Mesendoderm (in vitro differentiated cells): ENCODE results near the gene SFI1.

Source experiments
- DNase-seq: peaks from one replicate; pipeline ENCODE4 v3.0.0; 2013
- H2AK5ac ChIP-seq: 2 replicates; pipeline ENCODE4 v1.6.1; 2013; ENCODE audit warnings: low read length, inconsistent platforms
- H2BK120ac ChIP-seq: 2 replicates; pipeline ENCODE4 v1.6.1; 2013; ENCODE audit warnings: low read depth, mild to moderate bottlenecking, low read length, moderate library complexity, mixed read lengths
- H2BK15ac ChIP-seq: replicated peaks from 2 replicates; pipeline ENCODE4 v1.6.1; 2013; ENCODE audit warnings: low read depth, mild to moderate bottlenecking, moderate library complexity
- H2BK5ac ChIP-seq: 2 replicates; pipeline ENCODE4 v1.6.1; 2013; ENCODE audit warnings: low read length, inconsistent platforms
- H3K18ac ChIP-seq: 2 replicates; pipeline ENCODE4 v1.6.1; 2013; ENCODE audit warnings: mild to moderate bottlenecking, low read length, mixed read lengths
- H3K23ac ChIP-seq: one replicate; pipeline ENCODE4 v1.6.1; 2013; ENCODE audit warnings: low read length
- H3K27ac ChIP-seq: 2 replicates; pipeline ENCODE4 v1.5.1; 2013; ENCODE audit warnings: low read depth, mild to moderate bottlenecking, inconsistent platforms, low read length, moderate library complexity
- H3K27me3 ChIP-seq: 2 replicates; pipeline ENCODE4 v1.6.1; 2013; ENCODE audit warnings: low read length, control low read depth, mild to moderate bottlenecking, inconsistent platforms; ENCODE audit not compliant: insufficient read depth, poor library complexity
- H3K36me3 ChIP-seq: 2 replicates; pipeline ENCODE4 v1.6.1; 2013; ENCODE audit warnings: low read length, inconsistent platforms; ENCODE audit not compliant: control insufficient read depth, insufficient read depth
- H3K4ac ChIP-seq: one replicate; pipeline ENCODE4 v1.6.1; 2013; ENCODE audit warnings: low read depth, mild to moderate bottlenecking, low read length, moderate library complexity
- H3K4me1 ChIP-seq: 2 replicates; pipeline ENCODE4 v1.6.1; 2013; ENCODE audit warnings: low read depth, low read length, inconsistent platforms; ENCODE audit not compliant: control insufficient read depth
- H3K4me2 ChIP-seq: 2 replicates; pipeline ENCODE4 v1.6.1; 2013; ENCODE audit warnings: low read length
- H3K4me3 ChIP-seq: 2 replicates; pipeline ENCODE4 v1.5.1; 2013; ENCODE audit warnings: mild to moderate bottlenecking, low read length
- H3K56ac ChIP-seq: one replicate; pipeline ENCODE4 v1.6.1; 2013; ENCODE audit warnings: low read length
- H3K79me1 ChIP-seq: 2 replicates; pipeline ENCODE4 v1.6.1; 2013; ENCODE audit warnings: low read length, inconsistent platforms
- H3K79me2 ChIP-seq: 2 replicates; pipeline ENCODE4 v1.6.1; 2013; ENCODE audit warnings: mild to moderate bottlenecking, low read length; ENCODE audit not compliant: control insufficient read depth, insufficient read depth
- H3K9ac ChIP-seq: 2 replicates; pipeline ENCODE4 v1.6.1; 2013; ENCODE audit warnings: low read length, inconsistent platforms
- H4K5ac ChIP-seq: one replicate; pipeline ENCODE4 v1.6.1; 2013; ENCODE audit warnings: low read length
- H4K8ac ChIP-seq: one replicate; pipeline ENCODE4 v1.6.1; 2013; ENCODE audit warnings: low read depth, mild to moderate bottlenecking, control low read depth, low read length, moderate library complexity
- WGBS: extraction: QIAGEN DNeasy Blood & Tissue Kit; methylation state at CpG from one replicate; pipeline ENCODE4 v1.1.7; 2013; ENCODE audit warnings: low lambda C conversion rate, missing lambda C conversion rate; ENCODE audit not compliant: insufficient coverage; ENCODE audit errors: extremely low coverage; 5-methylcytosine and 5-hydroxymethylcytosine counted together

The SFI1 gene

DNA sequence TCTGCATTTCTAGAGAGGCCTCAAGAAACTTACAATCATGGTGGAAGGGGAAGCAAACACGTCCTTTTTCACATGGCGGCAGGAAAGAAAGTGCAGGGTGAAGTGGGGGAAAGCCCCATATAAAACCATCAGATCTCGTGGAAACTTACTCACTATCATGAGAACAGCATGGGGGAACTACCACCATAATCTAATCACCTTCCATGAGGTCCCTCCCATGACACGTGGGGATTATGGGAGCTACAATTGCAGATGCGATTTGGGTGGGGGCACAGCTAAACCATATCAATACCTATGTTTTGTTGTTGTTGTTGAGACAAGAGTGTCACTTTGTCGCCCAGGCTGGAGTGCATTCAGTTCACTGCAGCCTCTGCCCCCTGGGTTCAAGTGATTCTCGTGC is 29.9 kb downstream of the SFI1 start:
- Histone ChIP-seq H3K27me3 (no peaks in the 10 kb centered on the region), H3K4me2 (no peak overlapping the region), H4K5ac (no peak overlapping the region), H3K4me3 (no peak overlapping the region), H3K18ac (no peak overlapping the region), H3K4ac (no peak overlapping the region), H3K79me1 (no peaks in the 10 kb centered on the region), H3K9ac (no peak overlapping the region), H3K27ac (no peak overlapping the region), H3K36me3 (no peaks in the 10 kb centered on the region), H3K4me1 (no peaks in the 10 kb centered on the region), H2BK120ac (no peak overlapping the region), H2BK15ac (no peak overlapping the region), H4K8ac (no peak overlapping the region), H3K79me2 (no peaks in the 10 kb centered on the region), H3K56ac (no peak overlapping the region), H3K23ac (no peak overlapping the region), H2AK5ac (no peak overlapping the region), H2BK5ac (no peak overlapping the region)
- no peak for DNase-seq
- WGBS, result no CpG with 5 or more reads among the region's 7 CpGs

DNA sequence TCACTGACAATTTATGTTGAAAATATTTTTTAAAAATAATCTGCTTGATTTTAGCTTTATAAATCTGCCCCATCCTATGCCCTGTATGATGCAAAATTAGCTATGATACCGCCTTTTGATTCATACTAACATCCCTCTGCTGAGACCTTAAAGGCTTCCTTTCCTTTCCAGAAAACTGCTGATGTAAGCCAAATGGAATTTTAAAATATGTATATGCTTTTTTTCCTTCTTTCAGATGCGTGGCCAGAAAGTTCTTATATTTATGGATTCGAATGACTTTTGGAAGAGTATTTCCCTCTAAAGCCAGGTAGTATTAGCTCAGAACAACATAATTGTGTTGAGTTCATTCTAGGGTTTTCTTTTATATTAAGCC is 34.5 kb downstream of the SFI1 start:
- Histone ChIP-seq H2BK15ac (no peak overlapping the region), H3K4ac (no peak overlapping the region), H3K79me1 (no peaks in the 10 kb centered on the region), H3K36me3 (no peaks in the 10 kb centered on the region), H3K79me2 (no peaks in the 10 kb centered on the region), H3K4me3 (no peak overlapping the region), H2BK5ac (no peak overlapping the region), H3K4me1 (no peaks in the 10 kb centered on the region), H3K56ac (no peak overlapping the region), H3K9ac (no peak overlapping the region), H3K18ac (no peak overlapping the region), H3K23ac (no peak overlapping the region), H3K27me3 (no peaks in the 10 kb centered on the region), H2AK5ac (no peak overlapping the region), H3K4me2 (no peak overlapping the region), H4K8ac (no peak overlapping the region), H3K27ac (no peak overlapping the region), H4K5ac (no peak overlapping the region), H2BK120ac (no peak overlapping the region)
- WGBS, result no CpG with 5 or more reads among the region's 3 CpGs
- peak; percentile 13 for DNase-seq

DNA sequence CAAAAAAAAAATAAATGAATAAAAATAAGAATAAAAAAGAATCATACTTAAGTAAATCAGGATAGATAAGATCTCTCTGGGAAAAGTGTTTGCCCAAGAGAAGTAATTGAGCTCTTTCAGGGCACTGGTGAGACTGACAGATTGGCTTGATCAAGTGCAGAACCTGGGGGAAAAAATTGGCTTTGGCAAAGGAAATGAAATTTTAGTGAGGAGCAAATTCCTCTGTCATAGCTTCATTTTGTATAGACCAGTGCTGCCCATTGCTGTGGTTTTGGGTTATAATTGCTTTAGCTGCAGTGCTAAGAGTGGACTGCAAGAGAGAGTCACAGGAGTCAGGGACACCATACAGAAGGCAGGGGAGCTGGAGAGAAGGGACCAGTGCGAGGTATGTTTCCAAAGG is 35.7 kb downstream of the SFI1 start:
- Histone ChIP-seq H3K4me1 (no peaks in the 10 kb centered on the region), H3K4ac (no peak overlapping the region), H3K4me2 (no peak overlapping the region), H3K27me3 (no peaks in the 10 kb centered on the region), H3K79me2 (no peaks in the 10 kb centered on the region), H4K8ac (no peak overlapping the region), H3K4me3 (no peak overlapping the region), H3K18ac (no peak overlapping the region), H3K23ac (no peak overlapping the region), H3K56ac (no peak overlapping the region), H3K27ac (no peak overlapping the region), H2BK15ac (no peak overlapping the region), H4K5ac (no peak overlapping the region), H3K9ac (no peak overlapping the region), H2BK120ac (no peak overlapping the region), H2BK5ac (no peak overlapping the region), H3K79me1 (no peaks in the 10 kb centered on the region), H2AK5ac (no peak overlapping the region), H3K36me3 (no peaks in the 10 kb centered on the region)
- no peak for DNase-seq
- WGBS, result no CpG with 5 or more reads among the region's 1 CpG

DNA sequence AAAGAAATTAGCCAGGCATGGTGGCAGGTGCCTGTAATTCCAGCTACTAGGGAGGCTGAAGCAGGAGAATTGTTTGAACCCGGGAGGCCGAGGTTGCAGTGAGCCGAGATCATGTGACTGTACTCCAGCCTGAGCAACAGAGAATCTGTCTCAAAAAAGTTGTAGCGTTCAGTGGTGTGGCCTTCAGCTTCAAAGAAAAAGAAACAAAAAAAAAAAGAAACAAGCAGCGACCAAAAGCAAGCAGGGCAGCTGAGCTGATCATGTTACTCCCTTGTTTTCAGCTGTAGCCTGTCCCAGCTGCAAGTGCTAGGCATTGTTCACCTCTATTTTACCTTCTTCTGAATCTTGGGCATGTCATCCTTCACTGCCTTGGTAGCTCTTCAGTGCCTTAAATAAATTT is 37.0 kb downstream of the SFI1 start:
- Histone ChIP-seq H3K56ac (no peak overlapping the region), H3K79me2 (no peaks in the 10 kb centered on the region), H3K18ac (no peak overlapping the region), H3K27ac (no peak overlapping the region), H3K9ac (no peak overlapping the region), H3K4me1 (no peaks in the 10 kb centered on the region), H4K5ac (no peak overlapping the region), H3K4me3 (no peak overlapping the region), H2BK120ac (no peak overlapping the region), H3K79me1 (no peaks in the 10 kb centered on the region), H3K36me3 (no peaks in the 10 kb centered on the region), H3K27me3 (no peaks in the 10 kb centered on the region), H4K8ac (no peak overlapping the region), H3K4ac (no peak overlapping the region), H3K23ac (no peak overlapping the region), H2BK5ac (no peak overlapping the region), H2BK15ac (no peak overlapping the region), H2AK5ac (no peak overlapping the region), H3K4me2 (no peak overlapping the region)
- DNase-seq, result no peak
- WGBS, result no CpG with 5 or more reads among the region's 5 CpGs

DNA sequence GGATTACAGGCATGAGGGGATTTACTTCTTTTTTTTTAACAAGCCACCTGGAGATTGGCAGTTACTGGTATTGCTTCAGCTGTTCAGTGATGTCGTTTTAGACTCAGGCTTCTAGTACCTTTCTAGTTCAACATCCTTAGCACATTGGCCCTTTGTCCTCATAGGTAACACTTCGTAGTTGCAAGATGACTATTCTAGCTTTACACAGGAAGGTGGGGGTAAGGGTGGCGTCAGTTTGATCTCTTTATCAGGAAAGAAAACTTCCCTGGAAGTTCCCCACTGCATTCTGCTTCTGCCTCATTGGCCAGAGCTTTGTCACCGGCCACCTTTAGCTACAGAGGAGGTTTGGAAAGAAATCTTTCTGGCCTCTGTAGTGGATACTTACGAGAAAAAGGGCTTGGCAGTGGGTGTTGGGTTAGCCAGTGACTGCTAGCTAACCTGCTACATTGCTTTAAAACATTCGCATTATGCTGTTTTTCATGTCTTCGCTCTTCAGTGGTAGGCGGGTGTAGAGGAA is 40.7 kb downstream of the SFI1 start:
- no peaks in the 10 kb centered on the region for H3K79me1 ChIP-seq
- H3K36me3 ChIP-seq, result no peaks in the 10 kb centered on the region
- WGBS, result no CpG with 5 or more reads among the region's 8 CpGs
- H2AK5ac ChIP-seq, result no peak overlapping the region
- H3K4ac ChIP-seq, result no peak overlapping the region
- H4K5ac ChIP-seq, result no peak overlapping the region
- H3K18ac ChIP-seq, result no peak overlapping the region
- no peak overlapping the region for H2BK15ac ChIP-seq
- no peak overlapping the region for H3K4me2 ChIP-seq
- H4K8ac ChIP-seq, result no peak overlapping the region
- H2BK5ac ChIP-seq, result no peak overlapping the region
- H3K56ac ChIP-seq, result no peak overlapping the region
- no peak overlapping the region for H3K9ac ChIP-seq
- no peak overlapping the region for H3K27ac ChIP-seq
- no peak overlapping the region for H2BK120ac ChIP-seq
- H3K4me1 ChIP-seq, result no peaks in the 10 kb centered on the region
- no peak overlapping the region for H3K23ac ChIP-seq
- no peak for DNase-seq
- no peaks in the 10 kb centered on the region for H3K27me3 ChIP-seq
- H3K4me3 ChIP-seq, result no peak overlapping the region
- H3K79me2 ChIP-seq, result no peaks in the 10 kb centered on the region

DNA sequence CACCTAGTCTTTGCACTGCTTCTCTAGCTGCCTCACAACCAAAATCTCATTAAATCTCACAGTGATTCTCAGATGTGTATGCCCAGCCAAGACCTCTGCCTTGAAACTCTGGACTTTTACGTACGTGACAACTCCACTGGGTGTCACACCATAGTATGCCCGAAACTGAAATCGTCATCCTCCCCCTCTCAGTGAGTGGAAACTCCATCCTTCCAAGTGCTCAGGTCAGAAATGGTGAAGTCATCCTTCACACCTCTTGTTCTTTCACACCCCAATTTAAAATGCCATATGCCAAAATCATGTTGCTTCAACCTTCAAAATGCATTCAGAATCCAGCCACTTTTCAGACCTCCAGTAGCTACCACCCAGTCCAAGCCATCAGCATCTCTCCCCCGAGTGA is 42.5 kb downstream of the SFI1 start:
- no peak overlapping the region for H3K4me2 ChIP-seq
- no peak overlapping the region for H2BK120ac ChIP-seq
- no peak overlapping the region for H3K56ac ChIP-seq
- H4K8ac ChIP-seq, result no peak overlapping the region
- no peaks in the 10 kb centered on the region for H3K79me2 ChIP-seq
- H3K27me3 ChIP-seq, result no peaks in the 10 kb centered on the region
- H2BK5ac ChIP-seq, result no peak overlapping the region
- no peak overlapping the region for H3K23ac ChIP-seq
- no CpG with 5 or more reads among the region's 5 CpGs for WGBS
- no peak overlapping the region for H3K9ac ChIP-seq
- no peak overlapping the region for H2BK15ac ChIP-seq
- no peak overlapping the region for H2AK5ac ChIP-seq
- DNase-seq, result no peak
- no peaks in the 10 kb centered on the region for H3K79me1 ChIP-seq
- no peak overlapping the region for H3K27ac ChIP-seq
- H4K5ac ChIP-seq, result no peak overlapping the region
- H3K4me3 ChIP-seq, result no peak overlapping the region
- H3K18ac ChIP-seq, result no peak overlapping the region
- H3K4ac ChIP-seq, result no peak overlapping the region
- H3K36me3 ChIP-seq, result no peaks in the 10 kb centered on the region
- no peaks in the 10 kb centered on the region for H3K4me1 ChIP-seq
